Jurkat, Clone E6-1 (cell line): ENCODE results near the gene TESMIN. TPM values are rescaled to one million over a fixed set of nuclear protein-coding genes. Genes with fewer than 3 reads are reported as not detected.

Source experiments
- DNase-seq: peaks from one replicate; pipeline ENCODE4 v3.0.0-alpha.2; 2011; ENCODE audit warnings: low read depth, low spot score
- H3K4me3 ChIP-seq: 2 replicates; pipeline ENCODE4 v1.5.1; 2011; ENCODE audit warnings: mild to moderate bottlenecking, low read length, control low read depth, moderate library complexity
- polyA plus RNA-seq: library from polyadenylated mRNA; unstranded; fragments of >200 nt; gene quantifications from one replicate; pipeline ENCODE4 v1.2.1, GENCODE V29; 2012; ENCODE audit warnings: missing spikeins; ENCODE audit not compliant: insufficient read length, insufficient read depth

TESMIN gene, protein sequence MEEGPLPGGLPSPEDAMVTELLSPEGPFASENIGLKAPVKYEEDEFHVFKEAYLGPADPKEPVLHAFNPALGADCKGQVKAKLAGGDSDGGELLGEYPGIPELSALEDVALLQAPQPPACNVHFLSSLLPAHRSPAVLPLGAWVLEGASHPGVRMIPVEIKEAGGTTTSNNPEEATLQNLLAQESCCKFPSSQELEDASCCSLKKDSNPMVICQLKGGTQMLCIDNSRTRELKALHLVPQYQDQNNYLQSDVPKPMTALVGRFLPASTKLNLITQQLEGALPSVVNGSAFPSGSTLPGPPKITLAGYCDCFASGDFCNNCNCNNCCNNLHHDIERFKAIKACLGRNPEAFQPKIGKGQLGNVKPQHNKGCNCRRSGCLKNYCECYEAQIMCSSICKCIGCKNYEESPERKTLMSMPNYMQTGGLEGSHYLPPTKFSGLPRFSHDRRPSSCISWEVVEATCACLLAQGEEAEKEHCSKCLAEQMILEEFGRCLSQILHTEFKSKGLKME
- 22.0 TPM for polyA plus RNA-seq

DNA sequence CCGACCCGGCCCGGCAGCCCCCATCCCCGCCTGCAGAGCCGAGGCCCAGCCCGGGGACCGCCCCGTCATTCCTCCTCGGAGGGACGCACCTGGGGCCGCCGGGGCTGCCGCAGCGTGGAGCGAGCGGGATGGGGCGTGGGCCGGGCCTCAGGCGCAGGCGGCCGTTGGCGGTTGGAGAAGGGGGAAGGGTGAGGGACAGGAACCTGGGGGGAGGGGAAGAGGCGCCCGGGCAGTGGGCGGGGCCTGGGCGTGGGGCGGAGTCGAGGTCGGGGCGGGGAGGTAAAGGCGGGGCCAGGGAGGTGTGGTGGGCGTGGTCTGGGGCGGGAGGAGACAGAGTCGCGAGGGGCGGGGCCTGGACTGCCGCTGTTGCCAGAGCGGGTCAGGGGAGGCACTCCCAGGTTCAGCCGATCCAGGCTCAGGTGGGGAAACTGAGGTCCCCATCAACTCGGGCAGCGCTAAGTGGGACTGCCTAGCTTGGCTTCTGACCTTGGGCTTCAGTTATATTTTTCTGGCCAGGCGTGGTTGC is at the start of gene TESMIN:
TSS of gene TESMIN (minus strand) at position 190 of the 526 bp plus-strand sequence. CDS start 860 bp downstream, outside the sequence.
- DNase-seq: peak; percentile 76
- H3K4me3 ChIP-seq: peak within 1 kb of the TSS; percentile 33

DNA sequence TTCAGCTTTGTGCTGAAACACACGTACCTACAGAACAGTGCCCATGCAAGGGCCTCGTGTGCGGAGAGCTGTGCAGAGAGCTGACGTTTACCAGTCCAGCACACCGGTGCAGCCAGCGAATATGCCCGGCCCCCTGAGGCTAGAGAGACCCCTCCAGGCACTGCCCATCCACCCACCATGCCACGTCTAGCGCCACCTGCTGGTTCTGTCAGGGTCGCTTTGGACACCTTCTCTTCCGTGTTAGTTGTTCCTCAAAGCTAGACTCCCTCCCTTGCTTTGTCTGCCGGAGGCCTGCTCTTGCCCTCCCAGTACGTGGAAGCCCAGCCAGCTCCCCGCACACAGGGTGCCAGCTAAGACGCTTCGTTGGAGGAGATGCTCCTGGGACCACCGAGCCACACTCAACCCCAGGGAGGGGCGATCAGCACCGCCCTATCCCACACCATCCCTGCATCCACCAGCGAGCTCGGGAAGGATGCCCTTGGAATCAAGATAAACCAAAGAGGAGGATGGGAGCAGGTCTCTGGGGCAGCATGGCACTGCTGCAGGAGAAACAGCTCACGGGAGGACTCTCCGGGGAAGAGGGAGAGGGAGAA is 47.0 kb upstream of the TESMIN start:
- no peak overlapping the region for H3K4me3 ChIP-seq
- no peak for DNase-seq

DNA sequence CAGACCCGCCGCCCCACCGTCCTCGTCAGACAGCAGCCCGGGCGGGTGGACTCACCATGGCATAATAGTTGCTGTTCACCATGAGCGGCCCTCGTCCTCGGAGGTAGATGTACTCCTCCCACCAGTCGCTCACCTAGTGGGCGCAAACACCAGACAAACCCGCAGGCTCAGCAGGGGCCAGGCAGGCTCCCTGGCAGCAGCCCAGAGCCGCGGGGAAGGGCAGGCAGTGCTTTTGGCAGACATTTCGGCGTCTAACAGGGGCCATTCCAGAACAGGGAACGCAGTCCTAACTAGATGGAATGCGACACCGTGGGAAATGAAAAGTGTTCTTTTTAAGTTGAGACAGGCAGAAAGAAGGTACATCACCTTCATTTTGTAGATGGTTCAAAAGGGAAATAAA is 45.5 kb upstream of the TESMIN start:
- no peak for DNase-seq

DNA sequence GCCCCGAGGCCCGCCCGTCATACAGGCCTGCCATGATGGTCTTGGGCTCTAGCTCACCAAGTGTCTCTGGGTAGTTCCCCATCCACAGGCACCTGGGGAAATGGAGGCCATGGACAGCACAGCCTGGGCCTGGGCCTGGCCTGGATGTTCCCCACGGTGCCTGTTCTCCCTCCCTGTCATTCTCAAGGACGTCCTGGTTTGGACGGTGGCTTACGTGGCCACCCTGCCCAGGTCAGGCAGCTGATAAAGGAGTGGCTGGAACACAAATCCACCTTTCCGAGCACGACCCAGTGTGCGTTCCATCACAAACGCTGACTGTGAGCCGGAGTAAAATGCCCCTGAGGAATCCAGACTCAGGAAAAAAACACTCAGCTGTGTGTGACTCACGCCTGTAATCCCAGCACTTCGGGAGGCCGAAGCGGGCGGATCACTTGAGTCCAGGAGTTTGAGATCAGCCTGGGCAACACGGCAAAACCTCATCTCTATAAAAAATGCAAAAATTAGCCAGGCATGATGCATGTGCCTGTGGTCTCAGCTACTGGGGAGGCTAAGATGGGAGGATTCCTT is 41.2 kb upstream of the TESMIN start:
- H3K4me3 ChIP-seq: no peak overlapping the region
- no peak for DNase-seq

More for the DNA sequence above, 45.5 kb upstream of the TESMIN start:
- no peak overlapping the region for H3K4me3 ChIP-seq

GRCh38 chr11:68784653-68785052 is 33.3 kb upstream of the TESMIN start:
- no peak overlapping the region for H3K4me3 ChIP-seq
- DNase-seq: no peak

GRCh38 chr11:68783216-68783821 is 32.0 kb upstream of the TESMIN start:
- no peak overlapping the region for H3K4me3 ChIP-seq
- DNase-seq: no peak

GRCh38 chr11:68782711-68783110 is 31.4 kb upstream of the TESMIN start:
- DNase-seq: no peak
- no peak overlapping the region for H3K4me3 ChIP-seq

- peak; percentile 8 for DNase-seq
Measured at GRCh38 chr11:68780829-68781228, 29.5 kb upstream of the TESMIN start.

DNA sequence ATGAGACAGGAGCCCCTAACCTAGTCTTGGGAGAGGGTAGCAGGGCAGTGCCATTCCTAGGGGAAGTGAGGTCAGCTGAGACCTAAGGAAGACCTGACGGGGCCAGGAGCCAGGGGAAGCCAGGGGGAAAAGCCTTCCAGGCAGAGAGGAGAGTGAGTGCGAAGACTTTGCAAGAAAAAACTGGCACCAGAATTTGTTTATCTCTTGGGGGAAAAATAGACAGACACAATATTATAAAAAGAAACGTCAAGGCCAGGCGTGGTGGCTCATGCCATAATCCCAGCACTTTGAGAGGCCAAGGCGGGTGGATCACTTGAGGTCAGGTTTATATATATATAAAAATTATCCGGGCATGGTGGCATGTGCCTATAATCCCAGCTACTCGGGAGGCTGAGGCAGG is 26.9 kb upstream of the TESMIN start:
- H3K4me3 ChIP-seq: no peak overlapping the region
- no peak for DNase-seq

More at GRCh38 chr11:68780829-68781228, 29.5 kb upstream of the TESMIN start:
- H3K4me3 ChIP-seq: no peak overlapping the region

DNA sequence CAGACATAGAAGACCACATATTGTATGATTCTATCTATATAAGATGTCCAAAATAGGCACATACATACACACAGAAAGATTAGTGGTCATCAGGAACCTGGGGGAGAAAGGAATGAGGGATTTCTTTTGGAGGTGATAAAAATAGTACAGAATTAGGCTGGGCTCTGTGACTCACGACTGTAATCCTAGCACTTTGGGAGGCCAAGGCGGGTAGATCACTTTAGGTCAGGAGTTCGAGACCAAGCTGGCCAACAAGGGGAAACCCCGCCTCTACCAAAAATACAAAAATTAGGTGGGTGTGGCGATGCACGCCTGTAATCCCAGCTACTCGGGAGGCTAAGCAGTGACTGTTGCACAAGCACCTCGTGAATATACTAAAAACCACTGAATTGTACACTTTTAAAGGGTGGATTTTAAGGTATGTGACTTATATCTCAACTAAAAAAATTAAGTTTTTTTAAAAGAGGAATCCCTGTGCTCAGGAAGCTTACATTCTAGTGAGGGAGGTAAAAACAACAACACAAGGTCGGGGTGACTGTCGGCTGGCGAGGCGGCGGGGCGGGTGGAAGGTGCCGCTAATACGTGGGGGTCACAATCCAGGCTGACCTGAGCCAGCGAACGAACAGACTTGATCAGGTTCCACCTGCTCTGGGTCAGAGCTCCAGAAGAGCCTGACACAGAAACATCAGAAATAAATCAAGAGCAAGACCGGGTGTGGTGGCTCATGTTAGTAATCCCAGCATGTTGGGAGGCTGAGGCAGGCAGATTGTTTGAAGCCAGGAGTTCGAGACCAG is 25.3 kb upstream of the TESMIN start:
- H3K4me3 ChIP-seq: no peak overlapping the region
- no peak for DNase-seq

DNA sequence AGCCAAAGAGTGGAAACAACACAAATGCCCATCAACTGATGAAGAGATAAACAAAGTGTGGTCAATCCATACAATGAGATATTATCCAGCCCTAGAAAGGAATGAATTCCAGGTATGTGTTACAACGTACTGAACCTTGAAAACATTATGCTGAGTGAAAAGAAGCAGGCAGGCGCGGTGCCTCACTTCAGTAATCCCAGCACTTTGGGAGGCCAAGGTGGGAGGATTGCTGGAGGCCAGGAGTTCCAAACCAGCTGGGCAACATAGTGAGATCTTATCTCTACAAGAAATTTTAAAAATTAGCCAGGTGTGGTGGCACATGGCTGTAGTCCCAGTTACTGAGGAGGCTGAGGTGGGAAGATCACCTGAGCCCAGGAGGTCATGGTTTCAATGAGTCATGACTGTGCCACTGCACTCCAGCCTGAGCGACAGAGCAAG is 24.6 kb upstream of the TESMIN start:
- no peak overlapping the region for H3K4me3 ChIP-seq
- no peak for DNase-seq

DNA sequence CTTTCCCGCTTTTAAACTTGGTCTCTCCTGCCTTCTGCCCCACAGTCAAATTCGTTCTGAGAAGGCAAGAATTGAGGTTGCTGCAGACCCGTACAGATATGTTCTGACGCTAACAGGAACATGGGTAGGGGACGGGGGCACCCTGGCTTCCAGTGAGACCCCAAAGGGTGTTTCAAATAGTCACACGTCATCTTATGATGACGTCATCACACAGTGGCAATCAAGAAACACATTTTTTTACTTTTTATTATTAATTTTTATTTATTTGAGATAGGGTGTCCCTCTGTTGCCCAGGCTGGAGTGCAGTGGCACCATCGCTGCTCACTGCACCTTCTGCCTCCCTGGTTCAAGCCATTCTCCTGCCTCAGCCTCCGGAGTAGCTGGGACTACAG is 22.9 kb upstream of the TESMIN start:
- H3K4me3 ChIP-seq: no peak overlapping the region
- no peak for DNase-seq

DNA sequence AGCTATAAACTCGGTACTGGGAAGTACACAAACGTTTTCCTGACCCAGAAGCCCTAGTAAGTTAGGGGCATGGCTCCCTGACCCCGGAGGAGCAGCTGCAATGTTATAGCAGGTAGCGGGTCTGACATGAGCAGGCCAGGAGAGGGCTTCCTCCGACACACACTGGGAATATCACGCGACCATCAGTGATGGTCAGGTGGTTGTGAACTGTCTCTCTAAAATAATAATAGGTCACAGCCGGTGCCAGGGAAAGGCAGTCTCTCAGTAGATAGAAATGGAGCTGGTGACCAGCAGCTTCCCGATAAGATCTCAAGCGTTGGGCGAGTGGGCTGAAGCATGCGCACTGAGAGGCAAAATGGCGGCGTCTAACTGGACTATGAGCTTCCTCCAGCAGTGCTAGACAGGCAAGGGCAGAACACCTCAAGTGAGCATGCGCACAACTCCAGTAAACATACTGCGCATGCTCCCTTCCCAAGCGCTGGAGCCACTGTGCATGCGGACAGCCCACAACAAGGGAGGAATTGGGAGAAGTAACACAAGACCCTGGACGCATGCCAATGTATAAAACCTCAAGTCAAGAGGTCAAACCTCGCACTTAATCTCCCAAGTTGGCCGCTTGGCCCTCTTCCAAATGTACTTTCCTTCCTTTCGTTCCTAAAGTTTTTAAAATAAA is 22.3 kb upstream of the TESMIN start:
- H3K4me3 ChIP-seq: no peak overlapping the region
- no peak for DNase-seq

GRCh38 chr11:68772936-68773335 is 21.6 kb upstream of the TESMIN start:
- DNase-seq: no peak
- H3K4me3 ChIP-seq: no peak overlapping the region

DNA sequence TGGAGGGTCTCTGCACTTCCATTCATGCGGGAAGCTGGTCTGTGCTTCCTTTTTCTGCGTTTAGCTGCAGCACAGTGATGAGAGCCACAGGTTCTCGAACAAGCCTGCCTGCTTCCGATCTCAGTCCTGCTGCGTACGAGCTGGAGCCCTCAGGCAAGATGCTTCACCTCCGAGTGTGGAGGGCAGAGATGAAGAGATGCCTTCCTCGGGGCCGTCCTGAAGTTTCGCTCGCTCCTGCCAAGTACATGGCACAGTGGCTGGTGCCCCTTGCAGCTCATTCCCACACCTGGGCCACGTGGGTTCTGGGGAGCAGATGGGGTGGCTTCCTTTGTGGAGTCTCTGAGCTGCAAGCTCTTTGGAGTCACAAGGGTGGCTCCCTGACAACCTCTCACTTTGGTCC is 19.5 kb upstream of the TESMIN start:
- DNase-seq: no peak
- H3K4me3 ChIP-seq: no peak overlapping the region

- no peak for DNase-seq
- H3K4me3 ChIP-seq: no peak overlapping the region
Measured at GRCh38 chr11:68767672-68768071, 16.4 kb upstream of the TESMIN start.

- no peak overlapping the region for H3K4me3 ChIP-seq
- DNase-seq: no peak
Measured at GRCh38 chr11:68766786-68767185, 15.5 kb upstream of the TESMIN start.

DNA sequence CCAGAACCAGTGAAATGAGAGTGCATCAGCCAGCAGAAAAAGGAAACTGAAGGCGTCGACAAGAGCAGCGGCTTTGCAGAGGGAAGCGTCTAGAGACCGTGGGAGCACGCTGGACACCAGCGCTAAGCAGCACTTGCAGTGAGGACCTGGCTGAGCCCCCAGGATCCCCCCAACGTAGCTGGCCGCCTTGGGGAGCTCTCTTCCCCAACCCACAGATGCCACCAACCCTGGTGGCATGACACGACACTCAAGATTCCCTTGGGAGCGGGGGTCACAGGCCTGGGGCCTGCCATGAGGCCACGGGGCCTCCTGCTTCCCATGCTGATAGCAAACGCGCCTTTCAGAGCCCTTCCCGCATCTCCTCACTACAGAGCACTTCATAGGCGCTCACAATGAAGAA is 13.4 kb upstream of the TESMIN start:
- no peak for DNase-seq
- no peak overlapping the region for H3K4me3 ChIP-seq
